HG03442 (cell line): ENCODE data around the gene KCNH5.
"Not testable (repeated sequence)": the region's sequence is repeated elsewhere in the genome, so short reads cannot be mapped to it uniquely, and the experiment has no call there.

Experiments
- ATAC-seq: cut with Tn5 transposase; IDR thresholded peaks from one replicate; pipeline ENCODE4 v1.9.1; 2021; ENCODE audit warnings: mild to moderate bottlenecking, moderate library complexity; ENCODE audit not compliant: unreplicated experiment

KCNH5 gene

DNA sequence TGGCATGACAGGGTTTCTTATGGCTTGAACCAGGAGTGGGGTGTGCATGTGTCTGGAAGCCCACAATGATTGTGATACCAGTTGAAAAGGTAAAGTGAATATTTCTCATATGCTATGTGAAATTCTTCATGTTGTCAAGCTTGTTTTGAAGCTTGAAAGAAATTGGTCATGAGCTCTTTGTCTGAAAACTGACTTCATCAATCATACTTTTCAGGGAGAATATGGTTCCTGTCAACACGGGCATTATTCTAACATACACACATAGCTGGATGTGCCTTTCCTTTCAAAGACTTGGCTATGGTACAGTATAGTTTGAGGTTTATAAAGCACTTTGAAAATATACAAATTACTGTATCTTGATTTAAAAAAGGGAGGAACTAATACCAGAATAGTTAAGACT lies 158.8 kb downstream of the KCNH5 start:
- ATAC-seq: no peak

DNA sequence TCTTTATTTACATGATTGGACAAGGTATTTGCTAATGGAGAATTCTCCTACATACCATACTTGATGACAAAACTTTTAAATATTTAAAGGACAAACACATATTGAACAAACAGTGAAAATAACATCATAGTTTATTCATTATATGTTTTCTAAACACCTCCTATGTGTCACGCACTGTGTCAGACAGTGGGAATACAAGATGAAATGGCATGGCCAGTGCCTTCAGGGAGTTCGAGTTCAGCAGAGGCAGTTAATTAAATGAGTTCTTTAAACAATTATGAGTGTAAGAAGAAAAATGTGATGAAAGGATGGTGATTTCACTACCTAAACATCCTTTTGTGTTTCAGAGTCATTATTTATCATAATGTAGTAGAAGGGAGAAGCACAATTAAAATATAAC lies 159.8 kb downstream of the KCNH5 start:
- no peak for ATAC-seq

DNA sequence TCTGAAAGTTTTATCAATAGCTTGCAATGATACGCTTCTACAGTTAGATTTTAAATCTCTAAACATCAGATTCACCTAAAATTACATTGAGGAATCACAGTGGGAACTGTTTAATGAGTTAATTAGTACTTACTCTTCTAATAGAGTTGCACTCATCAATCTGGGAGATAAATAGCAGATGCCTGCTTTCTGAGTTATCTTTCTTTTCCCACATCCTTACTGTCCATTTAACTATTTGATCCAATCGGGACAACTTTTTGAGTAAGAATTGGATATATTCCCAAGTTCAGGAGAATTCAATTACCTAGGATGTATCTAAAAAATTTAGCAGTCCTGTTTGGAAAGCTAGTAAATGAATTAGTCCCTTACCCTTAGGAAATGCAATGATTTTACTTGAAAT lies 162.3 kb downstream of the KCNH5 start:
- ATAC-seq: no peak

DNA sequence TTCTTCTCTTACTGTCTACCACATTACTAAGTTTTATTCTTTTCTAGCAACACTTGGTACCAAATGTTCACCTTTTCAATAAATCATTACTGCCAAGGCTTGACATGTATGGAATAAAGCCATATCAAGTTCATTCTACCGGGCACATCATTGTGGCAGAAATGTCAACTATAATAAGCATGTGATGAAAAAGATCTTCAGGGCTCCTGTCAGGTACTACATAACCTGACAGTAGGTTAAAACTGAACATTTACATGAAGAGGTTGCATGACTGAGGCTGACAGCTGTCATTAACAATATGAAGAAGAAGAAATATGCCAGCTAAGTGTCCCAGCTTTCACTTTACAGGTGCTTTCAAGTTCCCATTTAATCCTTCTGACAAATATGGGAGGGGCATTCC lies 178.9 kb downstream of the KCNH5 start:
- ATAC-seq: no peak

DNA sequence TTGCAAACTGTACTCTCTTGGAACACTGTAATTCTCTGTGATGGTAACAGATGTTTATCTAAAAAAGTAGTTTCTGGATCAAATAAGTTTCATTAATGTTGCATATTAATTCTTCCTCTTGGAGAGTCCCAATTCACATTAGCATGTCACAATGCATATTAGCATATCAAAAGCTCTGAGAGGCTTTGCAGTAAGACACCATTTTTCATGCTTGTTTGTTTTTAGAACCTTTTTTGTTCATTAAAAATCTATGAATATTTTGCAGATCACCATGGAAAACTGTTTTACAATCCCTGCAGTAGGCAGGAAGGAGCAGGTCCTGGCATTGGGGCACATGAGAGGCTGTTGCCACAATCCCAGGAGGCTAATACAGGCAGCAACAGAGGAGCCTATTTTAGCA lies 180.7 kb downstream of the KCNH5 start:
- no peak for ATAC-seq

DNA sequence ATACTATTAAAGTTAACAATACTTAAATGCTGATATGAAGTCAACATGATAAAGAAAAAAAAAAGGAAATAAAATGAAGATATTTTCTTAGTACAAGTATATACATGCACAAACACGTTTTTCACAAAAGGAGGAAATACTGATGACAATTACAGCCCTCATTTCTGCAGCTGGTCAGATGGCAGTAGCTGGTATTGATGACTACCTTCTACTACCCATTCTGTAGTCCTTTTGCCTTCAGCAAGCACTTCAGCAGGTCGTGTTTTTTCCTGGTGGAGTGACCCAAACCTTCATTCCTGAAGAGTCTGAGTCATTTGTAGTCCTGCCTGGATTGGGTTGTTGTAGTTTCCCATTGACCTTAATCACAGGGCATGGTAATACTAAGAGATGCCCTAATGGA lies 187.2 kb downstream of the KCNH5 start:
- not testable (repeated sequence) for ATAC-seq

DNA sequence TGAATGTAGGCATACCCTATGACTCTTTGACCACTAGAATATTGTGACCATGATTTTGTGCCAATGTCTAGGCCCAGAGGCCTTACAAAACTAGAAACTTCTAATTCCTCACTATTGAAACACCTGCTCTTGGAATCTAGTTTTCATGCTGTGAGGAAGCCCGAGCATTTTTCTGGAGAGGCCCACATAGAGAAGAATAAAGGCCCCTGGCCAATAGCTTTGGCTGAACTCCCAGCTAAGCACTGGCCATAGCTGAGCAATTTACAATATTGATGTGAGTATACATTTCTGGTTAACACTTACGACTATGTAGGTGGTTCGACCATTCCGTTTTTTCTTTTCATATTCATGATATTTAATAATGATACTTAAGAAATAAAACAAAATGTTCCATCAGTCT lies 190.3 kb downstream of the KCNH5 start:
- no peak for ATAC-seq

DNA sequence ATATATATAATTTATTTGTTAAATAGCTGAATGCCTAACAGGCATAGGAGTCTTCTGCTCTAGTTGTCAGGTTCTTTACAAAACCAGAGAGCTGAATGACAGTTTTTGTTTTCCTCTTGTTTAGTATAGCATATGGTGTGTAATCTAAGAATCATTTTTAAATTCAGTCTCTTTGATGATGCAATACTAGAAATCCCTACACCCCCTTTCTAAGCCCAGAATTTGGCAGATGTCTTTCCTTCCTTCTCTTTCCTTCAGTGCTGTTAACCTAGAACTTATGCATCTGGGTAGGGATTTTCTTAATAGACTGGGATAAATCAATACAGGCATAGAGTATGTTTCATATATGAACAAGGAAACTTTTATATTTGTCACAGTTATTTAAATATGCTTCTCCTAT lies 198.1 kb downstream of the KCNH5 start:
- no peak for ATAC-seq

DNA sequence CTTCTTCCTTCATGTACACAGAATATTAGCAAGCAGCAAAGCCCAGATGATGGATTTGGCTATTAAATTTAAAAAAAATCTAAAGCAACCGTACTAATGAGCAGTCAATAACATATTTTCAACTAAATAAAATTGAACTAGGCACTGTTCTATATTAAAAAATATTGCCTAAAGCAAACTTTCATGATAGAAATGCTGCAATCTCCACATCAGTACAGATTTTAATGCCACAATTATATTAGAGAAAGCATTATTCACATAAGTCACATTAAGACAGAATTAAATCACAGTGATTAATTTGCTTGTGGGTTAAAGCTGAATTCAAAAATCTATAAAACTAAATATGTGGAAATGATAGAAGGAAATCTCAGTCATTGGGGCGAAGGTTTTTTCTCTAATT lies 200.7 kb downstream of the KCNH5 start:
- no peak for ATAC-seq

DNA sequence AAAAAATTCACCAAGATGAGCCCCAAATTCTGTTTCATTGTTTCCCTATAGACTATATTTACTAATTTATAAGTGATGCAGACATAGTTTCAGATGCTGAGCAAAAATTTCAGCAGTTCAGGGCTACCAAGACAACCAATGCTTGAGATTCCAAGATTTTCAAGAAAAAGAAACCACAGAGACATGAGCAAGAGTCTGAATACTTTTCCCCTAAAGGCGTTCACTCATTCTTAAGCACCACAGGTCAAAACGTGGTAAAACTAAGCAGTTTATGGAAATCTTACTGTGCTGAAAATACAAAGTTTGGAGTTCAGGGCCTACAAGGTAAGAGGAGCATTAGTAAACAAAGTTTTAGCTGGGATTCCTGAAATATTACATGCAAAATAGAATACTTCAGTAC lies 221.2 kb downstream of the KCNH5 start:
- ATAC-seq: no peak

DNA sequence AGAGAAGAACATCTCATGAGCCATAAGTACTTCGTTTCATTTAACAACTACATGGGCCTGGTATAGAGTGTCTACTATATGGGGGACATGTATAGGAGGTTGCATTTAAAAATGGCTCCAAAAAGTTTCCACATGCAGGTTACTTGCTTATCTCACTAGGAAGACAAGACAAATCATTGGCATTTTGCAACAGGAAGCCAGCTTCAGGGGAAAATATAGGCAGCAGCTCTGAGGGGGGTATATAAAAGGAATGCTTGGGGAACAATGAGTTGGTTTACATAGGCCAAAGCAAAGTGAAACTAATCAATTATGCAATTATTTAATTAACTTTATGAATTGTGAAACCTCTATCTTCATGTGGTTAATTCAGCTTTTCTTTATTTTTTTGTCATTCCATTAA lies 225.3 kb downstream of the KCNH5 start:
- ATAC-seq: no peak

DNA sequence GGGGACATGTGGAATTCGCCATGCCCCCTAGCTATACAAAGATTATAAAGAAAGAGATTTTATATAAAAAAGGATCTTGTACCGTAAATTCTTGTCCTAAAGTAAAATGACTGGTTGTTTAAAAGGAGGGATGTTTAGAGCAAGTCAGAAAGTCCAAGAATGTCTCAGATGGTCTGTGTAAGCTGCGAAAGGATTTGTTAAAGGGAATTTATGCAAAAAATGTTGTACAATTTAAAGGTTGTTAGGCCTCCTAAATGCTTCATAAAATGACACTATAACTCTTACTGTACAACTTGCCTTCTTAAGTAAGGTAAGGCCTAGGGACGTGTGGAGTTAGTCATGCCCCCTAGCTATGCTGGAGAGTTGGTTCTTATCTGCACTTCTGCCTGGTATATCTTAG lies 237.6 kb downstream of the KCNH5 start:
- ATAC-seq: no peak

DNA sequence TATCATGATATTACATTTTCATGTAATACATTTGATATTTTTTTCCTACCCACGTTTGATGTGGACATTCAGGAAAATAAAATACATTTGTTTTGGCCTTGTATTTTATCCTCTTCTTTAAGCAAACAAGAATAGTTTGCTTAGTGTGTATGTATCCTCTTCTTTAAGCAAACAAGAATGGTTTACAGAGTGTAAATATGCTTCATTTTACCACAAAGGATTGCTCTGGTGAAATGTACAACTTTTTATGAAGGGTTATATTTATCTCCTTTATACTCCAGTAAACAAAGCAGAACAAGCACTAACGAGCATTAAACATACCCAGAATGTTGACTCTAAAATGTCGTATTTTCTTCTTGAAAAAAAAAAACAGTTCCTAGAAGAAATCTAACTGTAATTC lies 244.7 kb downstream of the KCNH5 start:
- ATAC-seq: no peak

DNA sequence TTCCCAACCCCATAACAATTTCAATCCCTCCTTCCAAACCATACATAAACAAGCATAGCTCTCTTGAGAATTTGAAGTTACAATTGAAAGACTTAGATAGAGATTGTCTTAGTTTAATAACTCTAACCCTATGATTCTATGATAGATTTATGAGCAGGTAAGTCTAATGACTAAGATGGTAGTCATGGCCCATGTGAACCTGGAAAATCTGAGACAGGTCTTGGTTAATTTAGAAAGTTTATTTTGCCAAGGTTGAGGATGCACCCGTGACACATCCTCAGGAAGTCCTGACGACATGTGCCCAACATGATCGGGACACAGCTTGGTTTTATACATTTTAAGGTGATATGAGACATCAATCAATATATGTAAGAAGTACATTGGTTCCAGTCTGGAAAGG lies 248.8 kb downstream of the KCNH5 start:
- ATAC-seq: no peak

DNA sequence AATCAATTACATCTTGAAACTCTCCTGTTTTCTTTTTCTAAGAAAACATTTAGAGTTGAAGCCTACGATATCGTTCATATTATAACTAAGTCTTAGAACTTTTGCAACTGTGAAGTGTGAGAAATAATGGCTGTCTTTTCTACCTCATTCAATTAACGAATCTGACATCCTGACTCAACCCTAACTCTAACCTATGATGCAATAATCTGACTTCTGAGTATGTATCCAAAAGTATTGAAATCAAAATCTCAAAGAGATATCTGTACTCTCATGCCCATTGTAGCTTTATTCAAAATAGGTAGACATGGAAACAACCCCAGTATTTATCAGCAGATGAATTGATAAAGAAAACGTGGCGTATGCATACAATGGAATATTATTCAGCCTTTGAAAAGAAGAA lies 252.7 kb downstream of the KCNH5 start:
- no peak for ATAC-seq

DNA sequence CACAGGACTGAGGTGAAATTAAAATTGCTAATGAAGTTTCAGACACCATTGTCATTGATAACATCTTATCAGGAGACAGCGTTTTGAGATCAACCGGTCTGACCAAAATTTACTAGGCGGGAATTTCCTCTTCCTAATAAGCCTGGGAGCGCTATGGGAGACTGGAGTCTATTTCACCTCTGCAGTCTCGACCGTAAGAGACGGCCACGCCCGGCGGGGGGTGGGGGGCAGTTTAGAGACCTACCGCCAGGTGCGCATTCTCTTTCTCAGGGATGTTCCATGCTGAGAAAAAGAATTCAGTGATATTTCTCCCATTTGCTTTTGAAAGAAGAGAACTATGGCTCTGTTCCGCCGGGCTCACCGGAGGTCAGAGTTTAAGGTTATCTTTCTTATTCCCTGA lies 263.9 kb downstream of the KCNH5 start:
- ATAC-seq: not testable (repeated sequence)

DNA sequence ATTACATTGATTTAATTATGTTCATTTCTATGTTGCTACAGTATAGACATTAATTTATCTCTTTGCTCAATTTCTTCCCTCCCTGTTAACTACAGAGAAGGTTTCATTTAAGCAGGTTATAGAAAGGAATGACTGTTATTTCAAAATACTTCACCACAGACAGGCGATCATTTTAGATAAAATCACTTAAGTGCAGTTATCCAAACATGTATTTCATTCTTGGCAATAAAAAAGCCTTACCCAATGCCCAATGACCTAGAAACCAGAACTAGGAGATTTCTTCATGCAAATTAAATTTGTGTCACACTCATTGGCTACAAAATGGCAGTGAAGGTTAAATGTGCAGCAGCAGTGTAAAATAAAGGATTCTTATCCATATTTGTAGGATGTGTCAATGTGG lies 266.4 kb downstream of the KCNH5 start:
- ATAC-seq: no peak

DNA sequence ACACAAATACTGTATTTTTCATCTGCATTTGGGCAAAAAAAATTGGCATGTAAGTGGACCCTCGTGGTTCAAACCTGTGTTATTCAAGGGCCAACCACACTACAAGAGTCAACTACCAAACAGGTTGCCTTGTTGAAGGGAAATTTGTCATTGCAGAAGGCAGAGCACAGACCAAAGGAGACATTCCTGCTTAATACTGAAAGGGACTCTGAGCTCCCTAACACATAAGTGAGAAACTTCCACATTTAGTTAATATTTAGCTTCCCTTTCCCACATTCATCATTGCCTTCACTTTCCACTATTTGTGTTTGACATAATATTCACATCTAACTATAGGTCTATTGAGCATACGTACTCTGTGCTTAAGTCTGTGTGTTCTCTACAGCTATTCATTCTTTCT lies 266.9 kb downstream of the KCNH5 start:
- ATAC-seq: no peak

DNA sequence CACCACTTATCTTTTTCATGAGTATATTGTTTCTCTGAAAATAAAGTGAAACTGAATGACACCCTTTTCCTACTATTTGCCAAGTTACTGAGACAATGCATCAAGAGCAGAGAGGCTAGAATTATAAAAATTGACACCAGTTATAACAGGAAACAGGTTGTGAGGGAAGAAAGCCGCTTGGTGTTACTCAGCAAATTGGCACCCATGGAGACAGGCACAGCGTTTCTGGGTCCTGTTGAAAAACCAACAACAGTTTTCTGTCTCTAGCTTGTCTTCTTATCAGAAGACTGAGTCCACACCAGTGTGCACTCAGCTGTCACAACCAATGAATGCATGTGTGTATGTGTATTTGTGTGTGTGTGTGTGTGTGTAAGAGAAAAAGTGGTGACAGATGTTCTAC lies 267.7 kb downstream of the KCNH5 start:
- no peak for ATAC-seq

DNA sequence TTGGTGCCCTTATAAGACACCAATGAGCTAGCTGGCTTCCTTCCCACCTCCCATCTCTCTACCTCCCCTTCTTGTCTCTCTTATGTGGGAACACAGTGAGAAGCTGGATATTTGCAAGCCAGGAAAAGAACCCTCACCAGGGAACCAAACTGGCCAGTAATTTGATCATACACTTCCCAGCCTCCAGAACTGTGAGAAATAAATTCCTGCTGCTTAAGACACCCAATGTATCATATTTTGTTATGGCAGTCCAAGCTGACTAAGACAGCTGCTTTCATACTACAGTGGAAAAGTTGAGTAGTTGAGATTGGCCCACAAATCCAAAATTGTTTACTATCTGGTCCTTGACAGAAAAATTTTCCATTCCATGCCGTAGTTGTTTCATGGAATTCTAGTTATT lies 269.0 kb downstream of the KCNH5 start:
- no peak for ATAC-seq

DNA sequence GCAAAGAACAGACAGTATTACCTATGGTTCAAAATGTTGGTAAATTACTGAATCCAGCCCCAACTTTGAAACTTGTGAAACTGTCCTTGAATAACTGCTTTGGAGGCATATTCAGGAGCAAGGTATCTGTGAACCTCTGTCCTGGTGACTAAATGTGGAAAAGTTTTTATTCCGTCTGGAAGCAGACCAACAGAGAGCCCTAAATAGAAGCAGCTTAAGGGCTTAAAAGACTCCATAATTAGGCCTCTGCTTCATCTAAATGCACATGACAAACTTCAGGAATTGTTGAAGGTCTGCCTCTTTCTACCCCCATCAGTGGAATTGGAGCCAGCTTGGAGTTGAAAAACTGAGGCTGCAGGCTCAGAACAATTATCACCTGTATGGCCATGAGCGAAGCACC lies 276.5 kb downstream of the KCNH5 start:
- ATAC-seq: no peak

DNA sequence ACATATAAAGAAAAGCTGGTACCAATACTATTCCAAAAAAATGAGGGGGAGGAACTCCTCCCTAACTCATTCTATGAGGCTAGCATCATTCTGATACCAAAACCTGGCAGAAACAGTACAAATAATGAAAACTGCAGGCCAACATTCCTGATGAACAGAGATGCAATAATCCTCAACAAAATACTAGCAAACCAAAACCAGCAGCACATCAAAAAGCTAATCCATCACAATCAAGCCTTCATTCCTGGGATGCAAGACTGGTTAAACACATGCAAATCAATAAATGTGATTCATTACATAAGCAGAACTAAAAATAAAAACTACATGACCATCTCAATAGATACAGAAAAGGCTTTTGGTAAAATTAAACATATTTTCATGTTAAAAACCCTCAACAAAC lies 281.3 kb downstream of the KCNH5 start:
- no peak for ATAC-seq

DNA sequence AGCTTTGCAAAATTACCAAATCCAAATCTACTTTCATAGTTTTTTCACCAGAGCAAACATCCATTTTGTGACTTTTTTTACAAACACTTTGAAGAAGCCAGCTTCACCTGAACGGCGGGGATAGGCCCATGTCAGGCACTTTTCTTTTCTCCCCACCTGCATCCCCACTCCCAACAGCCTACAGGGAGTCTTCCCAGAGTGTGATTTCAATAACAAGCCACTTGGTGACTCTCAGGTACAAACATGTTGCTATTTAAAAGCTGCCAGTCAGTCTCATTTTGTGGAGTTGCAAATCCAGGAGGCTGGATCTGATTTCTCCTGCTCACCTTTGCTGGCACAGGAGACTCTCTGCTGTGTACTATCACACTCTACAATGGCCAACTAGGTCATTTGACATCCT lies 285.5 kb downstream of the KCNH5 start:
- ATAC-seq: no peak

DNA sequence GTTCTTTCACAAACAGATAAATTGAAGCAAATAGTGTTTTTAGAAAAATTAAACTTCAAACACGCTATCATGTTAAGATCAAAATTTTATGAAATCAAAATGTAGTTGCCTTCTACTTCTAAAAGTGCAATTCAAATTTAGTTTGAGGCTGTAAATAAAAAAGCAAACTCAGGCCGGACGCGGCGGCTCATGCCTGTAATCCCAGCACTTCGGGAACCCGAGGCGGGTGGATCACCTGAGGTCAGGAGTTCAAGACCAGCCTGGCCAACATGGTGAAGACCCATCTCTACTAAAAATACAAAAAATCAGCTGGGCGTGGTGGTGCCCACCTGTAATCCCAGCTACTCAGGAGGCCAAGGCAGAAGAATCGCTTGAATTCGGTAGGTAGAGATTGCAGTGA lies 298.4 kb downstream of the KCNH5 start:
- ATAC-seq: not testable (repeated sequence)
